NCI-H510A (cell line): ENCODE results near the gene NTHL1.

Experiments
- DNase-seq: peaks from one replicate; lab custom pipeline; 2025; lab: John Stamatoyannopoulos, UW

The NTHL1 gene

DNA sequence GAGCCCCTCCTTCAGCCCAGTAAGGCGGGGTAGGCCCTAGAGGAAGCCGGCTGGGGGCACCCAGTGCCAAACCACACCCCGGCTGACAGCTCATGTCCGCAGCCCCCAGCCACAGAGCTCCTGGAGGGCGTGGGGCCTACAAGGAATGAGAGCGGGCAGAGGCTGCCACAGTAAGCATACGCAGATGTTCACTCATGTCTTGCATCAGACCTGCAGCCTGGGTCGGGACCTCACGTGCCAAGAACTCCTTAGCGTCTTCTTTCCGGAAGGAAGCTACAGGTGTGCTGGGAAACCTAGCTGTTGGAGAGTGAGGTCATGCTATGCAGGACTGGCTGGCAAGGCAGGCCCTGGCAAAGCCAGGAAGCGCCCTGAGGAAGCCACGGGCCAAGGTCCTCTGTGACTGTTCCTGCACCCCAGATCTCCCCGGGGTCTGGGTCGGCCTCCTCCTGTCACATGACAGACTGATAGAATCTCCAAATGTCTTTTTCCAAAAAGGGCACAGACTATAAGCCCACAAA is 39.6 kb downstream of the NTHL1 start:
- no peak for DNase-seq

DNA sequence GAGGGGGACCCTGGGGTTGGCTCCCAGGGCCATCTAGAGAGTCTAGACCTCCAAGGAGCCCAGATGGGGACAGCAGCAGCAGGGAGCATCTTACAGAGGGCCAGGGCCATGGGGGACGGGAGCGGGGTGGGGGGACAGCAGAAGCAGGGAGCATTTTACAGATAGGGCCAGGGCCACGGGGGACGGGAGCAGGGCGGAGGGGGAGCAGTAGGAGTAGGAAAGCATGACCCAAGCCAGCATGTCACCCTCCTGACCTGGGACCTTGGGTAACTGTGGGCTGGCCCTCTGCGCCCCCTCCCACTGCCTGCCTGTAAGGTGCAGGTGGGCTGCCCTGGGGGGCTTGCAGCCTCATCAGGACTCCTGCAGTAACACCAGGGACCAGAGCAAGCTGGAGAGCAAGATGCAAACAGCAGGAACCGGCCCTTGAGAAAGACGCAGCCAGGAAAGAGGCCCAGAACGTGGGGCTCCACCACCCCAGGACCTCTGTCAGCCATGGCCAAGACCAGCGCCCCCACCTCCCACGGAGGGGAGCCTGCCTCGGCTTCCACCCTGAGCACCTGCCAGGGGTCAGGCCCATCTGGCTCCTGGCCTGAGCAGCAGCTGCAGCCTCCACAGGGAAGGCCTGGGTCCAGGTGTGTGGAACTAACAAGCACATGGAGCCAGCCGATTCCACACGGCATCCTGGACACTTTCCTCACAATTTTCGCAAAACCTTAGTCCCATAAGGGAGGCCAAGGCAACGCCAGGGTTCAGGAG is 40.4 kb downstream of the NTHL1 start:
- no peak for DNase-seq

DNA sequence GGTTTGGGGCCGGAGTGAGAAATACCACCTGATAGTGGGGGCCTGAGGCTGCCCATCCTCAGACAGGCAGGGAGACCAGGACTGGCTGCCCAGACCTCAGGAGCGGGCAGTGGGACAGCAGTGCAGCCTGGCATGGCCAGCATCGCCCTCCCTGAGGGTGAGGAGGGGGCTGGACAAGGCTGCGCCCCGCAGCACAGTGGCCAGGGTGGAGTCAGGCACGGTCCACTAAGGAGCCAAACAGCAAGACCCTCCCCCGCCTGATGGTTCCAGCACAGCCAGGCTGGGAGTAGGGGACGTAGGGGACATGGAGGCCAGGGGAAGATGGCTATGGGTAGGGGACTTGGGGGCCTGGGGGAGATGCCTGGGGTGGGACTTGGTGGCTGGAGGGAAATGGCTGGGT is 41.3 kb downstream of the NTHL1 start:
- no peak for DNase-seq

DNA sequence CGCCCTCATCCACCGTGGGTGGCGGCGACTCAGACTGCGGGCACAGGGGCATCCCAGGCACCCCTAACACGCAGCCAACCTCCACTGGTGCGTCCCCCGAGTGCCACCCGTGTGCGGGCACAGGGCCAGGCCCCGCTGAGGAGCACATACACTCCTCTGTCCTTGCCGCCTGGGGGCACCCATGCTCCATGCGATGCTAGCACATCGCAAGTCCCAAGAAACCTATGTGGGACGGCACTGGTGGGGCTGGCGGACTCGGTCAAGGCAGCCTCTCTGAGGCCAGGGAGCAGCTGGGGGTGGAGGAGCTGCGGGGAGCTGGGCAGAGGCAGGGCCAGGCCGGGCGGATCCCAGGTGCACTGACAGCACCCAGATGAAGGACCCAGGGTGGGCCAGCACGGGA is 42.0 kb downstream of the NTHL1 start:
- no peak for DNase-seq

DNA sequence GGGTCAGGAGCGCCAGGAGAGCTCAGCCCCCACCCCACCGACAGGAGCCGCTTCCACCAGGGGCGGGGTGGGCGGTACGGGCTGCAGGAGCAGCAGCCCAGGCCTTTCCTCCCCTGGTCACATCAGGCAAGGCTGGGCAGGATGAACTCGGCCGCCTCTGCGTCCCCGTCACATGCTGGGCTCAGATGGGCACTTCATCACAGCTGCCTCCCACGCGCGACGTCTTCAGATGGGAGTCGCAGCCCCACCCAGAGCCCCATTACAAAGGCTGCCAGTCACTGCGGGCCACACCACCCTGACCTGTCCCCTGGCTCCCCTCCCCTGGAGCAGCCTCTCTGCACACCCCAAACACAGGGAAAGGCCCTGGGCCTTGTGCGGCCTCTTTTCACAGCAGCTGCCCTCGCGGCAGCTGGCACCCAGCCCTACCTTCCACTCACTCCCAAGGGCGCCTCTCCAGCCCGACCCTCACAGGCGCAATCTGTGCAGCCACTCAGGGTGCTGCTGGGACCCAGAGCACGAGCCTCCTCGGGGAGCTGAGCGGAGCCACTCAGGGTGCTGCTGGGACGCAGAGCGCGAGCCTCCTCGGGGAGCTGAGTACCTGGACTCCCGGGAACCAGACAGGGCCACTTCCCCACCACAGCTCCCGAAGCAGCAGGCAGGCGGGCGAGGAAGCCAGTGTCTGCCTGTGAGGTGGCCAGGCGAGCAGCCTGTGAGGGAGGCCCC is 42.7 kb downstream of the NTHL1 start:
- DNase-seq = no peak

DNA sequence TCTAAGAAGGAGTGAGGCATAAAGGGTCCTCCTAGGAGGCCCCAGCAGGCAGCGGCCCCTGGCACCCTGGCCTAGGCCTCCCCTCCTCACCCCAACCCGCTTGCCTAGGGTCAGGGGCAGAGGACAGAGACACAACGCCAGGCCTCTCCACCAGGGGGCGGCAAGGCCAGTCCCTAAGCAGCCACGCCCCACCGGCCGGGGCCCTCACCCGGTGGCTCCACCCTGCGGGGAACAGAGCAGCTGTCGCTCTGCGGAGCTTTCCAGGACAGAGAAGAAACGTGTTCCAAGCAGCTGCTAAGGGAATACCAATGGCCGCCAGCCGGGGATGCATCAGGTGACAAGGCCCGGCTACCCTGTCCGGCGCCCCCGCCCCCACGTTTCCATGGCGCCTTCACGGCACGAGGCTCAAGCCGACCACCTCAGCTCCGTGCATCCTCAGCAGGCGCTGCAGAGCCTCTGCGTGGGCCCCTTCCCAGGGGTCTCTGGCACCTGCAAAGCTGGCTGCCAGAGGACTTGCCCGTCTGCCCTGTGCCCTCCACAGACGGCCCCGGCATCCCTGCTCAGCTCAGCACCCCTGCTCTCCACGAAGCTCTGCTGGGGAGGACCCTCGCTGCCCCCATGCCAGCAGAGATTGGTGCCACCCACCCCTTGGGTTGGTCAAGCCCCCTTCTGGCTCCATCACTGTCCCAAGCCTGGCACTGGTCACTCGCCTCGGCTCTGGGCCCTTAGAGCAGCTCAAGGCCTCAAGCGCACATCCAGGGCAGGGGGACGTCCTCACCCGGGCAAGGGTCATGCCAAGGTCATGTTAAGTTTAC is 43.6 kb downstream of the NTHL1 start:
- DNase-seq = peak; percentile 86

DNA sequence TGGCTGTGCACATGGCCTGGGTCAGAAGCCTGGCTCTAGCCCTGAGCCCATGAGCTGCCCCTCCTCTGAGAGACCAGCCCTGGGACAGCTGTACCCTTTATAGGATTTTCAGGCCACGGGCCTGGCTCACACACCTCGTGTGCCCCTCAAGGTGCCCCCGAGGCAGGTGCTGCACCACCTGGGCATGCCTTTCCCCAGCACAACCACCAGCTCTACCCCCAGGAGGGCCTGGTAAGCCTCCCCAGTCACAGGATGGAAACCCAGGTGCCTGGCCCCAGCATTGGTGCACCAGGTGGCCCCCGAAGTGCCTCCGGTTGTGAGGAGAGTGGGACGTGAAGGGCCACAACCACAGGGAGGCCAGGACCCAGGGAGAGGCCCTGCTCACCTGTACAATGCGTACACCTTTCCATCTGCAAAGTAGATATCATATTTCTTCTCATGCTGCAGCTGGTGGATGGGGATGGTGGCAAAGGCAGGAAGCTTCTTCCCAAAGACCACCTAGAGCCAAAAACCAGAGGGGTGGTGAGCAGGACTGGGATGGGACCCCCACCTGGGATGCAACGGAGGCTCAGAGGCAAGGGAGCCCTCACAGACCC is 44.3 kb downstream of the NTHL1 start:
- no peak for DNase-seq

DNA sequence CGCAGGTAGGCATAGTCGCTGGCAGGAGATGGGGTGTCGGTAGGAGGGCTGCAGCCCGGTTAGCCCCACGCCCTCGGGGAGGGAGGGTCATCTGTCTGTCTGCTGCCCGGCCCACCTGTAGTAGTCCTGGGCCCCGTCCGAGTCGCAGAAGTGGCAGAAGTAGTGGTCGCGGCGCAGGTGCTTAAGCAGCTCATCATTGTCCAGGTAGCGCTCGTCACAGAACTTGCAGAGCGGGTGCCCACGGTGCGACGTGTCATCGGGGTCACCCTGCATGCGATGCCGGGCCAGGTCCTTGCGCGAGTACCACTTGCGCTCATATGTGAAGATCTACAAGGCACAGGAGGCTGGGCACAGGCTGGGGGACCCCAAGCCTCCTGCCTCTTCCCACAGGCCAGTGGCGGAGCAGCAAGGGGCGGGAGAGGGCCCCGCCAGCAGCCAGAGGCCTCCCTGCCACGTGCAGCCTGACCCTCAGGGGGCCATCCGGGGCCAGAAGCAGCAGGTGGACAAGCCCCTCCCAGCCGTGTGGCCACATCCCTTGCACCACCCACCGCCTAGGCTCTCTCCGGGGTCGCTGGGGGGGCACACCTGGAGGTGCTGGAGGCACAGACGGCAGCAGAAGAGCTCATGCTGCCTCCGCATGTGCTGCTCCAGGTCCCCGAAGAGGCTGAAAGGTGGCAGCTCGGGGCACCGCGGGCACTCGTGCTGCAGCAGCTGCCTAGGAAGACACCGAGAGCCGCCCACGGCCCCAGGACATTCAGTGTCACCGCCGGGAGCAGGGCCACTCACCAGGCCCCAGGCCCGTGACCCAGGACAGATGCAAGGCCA is 45.0 kb downstream of the NTHL1 start:
- DNase-seq = no peak

DNA sequence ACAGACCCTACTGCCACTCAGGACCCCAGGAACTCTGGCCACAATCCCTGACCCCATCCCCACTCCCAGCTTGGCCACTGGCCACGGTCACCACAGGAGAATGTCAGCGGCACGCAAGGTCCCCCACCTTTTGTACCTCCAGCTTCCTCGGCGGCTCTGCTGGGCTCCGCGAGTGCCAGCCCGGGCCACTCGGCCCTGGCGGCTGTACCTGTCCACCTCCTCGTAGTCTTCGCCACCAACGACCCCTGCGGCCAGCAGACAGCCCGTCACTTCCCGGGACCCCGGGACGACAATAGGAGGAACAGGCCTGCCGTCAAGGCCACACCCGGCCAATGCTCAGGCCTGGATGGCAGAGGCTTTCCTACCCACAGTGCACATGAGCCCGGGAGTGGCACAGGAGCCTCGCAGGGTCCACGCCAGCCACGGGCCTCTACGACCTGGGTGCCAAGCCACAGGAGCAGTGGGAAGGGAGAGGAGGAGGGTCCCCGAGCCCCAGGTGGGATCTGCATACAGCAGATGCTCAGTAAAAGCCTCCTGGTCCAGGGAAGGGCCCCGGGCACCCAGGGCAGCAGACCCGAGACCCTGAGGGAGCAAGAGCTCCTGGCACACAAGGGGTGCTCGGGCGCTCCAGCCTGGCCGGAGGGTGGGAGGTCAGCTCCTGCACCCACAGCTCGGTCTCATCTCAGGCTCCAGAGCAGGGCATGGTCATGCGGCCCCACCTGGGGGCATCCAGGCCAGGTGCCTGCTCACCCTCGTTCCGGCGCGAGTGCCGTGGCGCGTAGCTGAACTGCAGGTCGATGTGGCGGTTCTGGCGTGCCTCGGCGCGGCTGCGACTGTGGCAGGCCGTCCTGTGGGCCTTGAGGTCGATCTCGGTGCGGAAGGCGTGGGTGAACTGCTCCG is 45.9 kb downstream of the NTHL1 start:
- DNase-seq = no peak

DNA sequence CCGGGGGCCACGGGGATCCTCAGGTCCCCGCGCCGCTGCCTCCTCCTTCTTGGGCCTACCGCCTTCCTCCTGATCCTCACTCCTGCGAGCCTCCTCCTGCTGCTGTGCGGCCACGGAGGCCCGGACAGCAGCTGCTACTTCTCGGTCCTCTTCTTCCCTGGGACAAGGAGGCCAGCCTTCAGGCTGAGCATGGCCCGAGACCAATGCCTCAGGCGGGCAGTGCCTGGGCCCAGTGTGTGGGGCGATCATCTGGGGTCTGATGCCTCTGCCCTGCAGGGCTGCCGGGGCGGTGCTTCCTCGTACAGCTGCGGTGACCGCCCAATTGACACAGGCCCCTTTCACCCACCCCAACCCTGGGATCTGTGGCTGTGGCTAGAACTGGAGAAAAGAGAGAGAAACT is 46.6 kb downstream of the NTHL1 start:
- no peak for DNase-seq

DNA sequence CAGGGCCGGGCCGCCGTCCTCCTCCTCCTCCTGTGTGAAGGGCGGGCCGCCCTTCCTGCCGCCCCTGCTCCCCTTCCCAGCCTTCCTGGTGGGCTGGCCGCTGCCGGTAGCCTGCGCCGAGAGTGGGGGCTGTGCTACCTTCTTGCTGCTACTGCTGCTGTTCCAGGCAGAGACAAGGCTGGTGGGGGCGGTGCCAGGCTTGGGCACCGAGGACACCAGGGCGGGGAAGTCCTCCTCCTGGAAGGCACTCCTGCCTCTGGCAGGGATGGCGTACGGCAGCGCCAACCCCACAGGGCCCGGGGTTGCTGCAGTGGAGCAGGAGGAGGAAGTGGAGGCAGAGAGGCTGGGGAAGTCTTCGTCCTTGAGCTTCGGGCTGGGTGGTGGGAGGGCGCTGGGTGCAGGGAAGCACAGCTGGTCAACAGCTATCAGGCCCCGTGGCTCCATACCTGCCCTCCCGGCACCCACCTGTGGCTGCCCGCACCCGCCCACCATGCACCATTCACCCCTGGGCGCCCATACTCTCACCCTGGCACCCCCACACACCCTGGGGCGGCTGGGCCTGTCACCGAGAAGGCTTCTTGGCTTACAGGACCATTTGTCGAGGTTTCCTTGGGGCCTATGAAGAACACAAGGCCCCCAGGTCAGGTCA is 47.6 kb downstream of the NTHL1 start:
- no peak for DNase-seq

DNA sequence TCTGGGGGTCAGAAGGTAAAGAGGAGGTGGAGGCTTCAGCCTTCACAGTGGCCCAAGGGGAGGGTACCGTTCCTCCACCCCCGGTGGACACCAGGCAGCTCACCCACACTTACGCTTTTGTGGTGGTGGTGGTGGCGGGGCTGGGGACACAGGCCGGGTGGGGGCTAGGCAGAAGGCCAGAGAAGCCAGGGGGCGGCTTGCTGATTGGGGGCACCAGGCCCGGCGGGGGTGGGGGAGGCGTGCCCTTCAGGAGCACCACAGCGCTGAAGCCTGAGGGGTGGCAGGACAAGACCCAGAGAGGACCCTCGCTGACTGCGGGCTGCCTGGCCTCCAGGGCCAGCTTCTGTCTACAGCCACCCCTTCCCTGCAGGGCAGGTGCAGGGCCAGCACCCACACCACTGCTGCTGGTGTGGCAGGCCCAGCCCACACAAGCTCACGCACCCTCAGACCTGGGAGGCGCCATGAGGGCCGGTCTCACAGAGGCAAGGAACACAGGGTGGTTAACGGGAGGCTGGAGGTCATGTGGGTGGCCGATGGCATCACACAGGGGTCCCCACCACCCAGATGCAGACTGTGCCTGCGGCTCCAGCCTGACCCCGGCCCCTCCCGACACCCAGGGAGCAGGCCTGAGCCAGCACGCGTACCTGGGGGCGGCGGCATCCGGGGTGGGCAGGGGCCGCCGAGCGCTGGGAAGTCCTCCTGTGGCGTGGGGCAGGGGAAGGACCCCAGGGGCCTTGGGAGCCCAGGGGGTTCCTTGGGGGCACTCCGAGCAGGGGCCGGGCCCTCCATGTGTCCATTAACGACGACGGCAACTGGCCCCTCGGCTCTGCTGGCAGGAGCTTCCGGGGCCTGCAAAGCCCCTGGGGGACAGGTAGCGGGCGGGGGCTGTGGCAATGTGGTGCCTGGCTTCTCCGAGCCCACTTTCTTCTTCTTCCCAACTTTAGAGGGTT is 48.5 kb downstream of the NTHL1 start:
- DNase-seq = no peak

DNA sequence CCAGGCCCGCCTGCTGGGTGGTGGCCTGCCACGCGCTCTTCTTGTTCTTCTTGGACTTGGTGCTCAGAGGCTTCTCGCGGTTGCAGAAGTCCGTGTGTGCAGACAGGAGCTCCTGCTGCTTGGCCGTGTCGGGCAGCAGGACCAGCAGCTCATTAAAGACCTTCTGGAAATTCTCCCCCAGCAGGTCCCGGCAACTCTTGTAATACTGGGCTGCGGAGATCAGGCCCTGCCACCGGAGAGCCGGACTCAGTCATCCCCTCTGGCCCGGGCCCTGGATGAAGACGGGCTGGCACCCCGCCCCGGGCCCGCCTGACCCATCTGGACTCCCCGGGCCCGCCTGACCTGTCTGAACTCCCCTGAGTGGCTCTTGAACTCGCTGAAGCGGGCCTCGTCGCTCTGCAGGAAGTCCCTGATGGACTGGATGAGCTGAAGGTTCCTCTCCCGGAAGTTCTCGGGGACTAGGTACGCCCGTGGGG is 49.2 kb downstream of the NTHL1 start:
- no peak for DNase-seq

DNA sequence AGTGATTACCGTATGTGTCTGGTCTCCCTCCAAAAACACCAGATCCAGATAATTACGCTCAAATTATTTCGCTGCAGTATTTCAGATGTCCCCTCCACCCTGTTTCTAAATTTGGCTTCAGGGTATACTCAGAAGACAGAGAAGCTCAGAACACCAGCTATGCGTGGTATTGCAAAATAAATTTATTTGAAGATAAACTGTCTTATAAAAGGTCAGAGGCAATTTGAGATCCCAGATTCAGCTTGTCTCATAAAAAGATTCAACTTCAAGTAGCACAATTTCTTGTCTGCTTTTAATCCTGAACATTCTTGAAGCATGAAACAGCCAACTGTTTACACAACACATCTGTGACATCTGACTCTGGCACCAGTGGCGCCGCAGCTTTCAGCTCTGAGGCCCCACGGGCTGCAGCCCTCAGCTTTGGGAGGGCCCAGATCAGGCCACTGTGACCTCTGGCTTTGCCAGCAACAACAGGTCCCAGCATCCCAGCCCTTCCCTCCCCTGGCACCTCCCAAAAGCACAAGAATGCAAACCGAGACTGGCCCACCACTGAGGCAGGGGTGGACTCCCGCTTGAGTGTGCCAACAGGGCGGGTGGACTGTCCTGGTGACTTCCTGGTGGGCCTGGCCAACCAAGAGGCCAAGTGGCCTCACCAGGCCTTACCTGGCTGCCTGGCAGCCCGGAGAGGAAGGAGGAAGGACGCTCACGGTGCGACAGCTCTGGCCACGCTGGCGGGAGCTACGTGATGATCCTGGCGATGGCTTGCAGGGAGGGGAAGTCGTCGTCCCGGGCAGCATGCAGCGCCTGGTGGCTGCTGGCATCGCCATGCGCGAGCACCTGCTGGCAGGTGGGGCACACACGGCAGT is 49.9 kb downstream of the NTHL1 start:
- DNase-seq = no peak

DNA sequence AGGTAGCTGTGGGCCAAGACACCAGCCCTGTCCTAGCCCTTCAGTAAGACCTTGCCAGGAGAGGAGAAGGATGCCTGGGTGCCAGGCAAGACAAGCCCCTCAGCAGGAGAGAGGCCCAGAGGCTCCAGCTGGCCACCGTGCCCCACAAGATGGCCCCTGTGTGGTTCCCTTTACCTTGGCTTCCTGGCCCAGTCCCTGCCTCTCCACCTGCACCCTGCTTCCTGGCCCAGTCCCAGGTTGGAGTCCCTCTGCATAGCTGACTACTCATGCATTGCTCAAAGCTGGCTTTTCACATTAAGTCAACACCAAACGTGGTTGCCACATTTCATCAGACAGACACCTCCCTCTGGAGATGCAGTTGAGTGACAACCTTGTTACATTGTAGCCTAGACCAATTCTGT is 53.9 kb downstream of the NTHL1 start:
- DNase-seq = no peak

DNA sequence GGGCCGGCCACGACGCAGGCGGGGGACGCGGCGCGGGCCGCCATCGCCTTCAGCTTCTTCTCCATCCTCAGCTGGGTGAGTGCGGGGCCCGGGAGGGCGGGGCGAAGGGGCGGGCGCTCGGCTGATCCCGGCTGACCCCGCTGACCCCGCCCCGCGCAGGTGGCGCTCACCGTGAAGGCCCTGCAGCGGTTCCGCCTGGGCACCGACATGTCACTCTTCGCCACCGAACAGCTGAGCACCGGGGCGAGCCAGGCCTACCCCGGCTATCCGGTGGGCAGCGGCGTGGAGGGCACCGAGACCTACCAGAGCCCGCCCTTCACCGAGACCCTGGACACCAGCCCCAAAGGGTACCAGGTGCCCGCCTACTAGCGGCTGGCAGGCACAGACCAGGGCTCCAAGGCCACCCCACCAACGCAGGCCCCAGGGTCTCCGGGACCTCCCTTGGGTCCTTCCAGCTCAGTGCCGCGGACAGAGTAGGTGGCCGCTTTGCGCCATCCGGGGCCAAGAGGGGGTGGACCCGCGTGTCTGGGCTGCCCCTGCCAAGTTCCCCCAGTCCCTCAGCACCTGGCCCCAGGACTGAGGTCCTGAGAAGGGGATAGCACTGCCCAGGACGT is 54.8 kb downstream of the NTHL1 start:
- no peak for DNase-seq
